ENCODE results near the gene PAQR9.
"Not testable (repeated sequence)": the region's sequence is repeated elsewhere in the genome, so short reads cannot be mapped to it uniquely, and the experiment has no call there.

PAQR9 gene

GRCh38 chr3:142963516-142964448 is at the start of gene PAQR9:
PAQR9 (minus strand) TSS chr3:142963674; CDS start chr3:142963336, 338 bp downstream.
- peak; percentile 54 for DNase-seq (ENCODE audit: low read depth, low spot score)

- no peak for DNase-seq (ENCODE audit: low read depth, low spot score)
Observed at GRCh38 chr3:143011705-143012104, 48.2 kb upstream of the PAQR9 start.

- DNase-seq (ENCODE audit: low read depth, low spot score), result no peak
Observed at GRCh38 chr3:143010024-143010423, 46.5 kb upstream of the PAQR9 start.

- DNase-seq (ENCODE audit: low read depth, low spot score), result no peak
Observed at GRCh38 chr3:143004823-143005222, 41.3 kb upstream of the PAQR9 start.

GRCh38 chr3:143002727-143003126 is 39.3 kb upstream of the PAQR9 start:
- no peak for DNase-seq (ENCODE audit: low read depth, low spot score)

- DNase-seq (ENCODE audit: low read depth, low spot score), result no peak
Observed at GRCh38 chr3:143002083-143002712, 38.7 kb upstream of the PAQR9 start.

GRCh38 chr3:143001369-143002082 is 38.1 kb upstream of the PAQR9 start, which contains the start of gene U2SURP:
U2SURP (plus strand) TSS chr3:143001570; CDS start chr3:143001629, 59 bp downstream.
- DNase-seq (ENCODE audit: low read depth, low spot score), result peak; percentile 99

- no peak for DNase-seq (ENCODE audit: low read depth, low spot score)
Observed at GRCh38 chr3:143001034-143001368, 37.5 kb upstream of the PAQR9 start.

GRCh38 chr3:143000528-143000927 is 37.1 kb upstream of the PAQR9 start:
- peak; percentile 63 for DNase-seq (ENCODE audit: low read depth, low spot score)

- DNase-seq (ENCODE audit: low read depth, low spot score), result no peak
Observed at GRCh38 chr3:142999881-143000280, 36.4 kb upstream of the PAQR9 start.

- DNase-seq (ENCODE audit: low read depth, low spot score), result no peak
Observed at GRCh38 chr3:142998439-142998838, 35.0 kb upstream of the PAQR9 start.

GRCh38 chr3:142997330-142997729 is 33.9 kb upstream of the PAQR9 start:
- no peak for DNase-seq (ENCODE audit: low read depth, low spot score)

GRCh38 chr3:142993958-142994442 is 30.5 kb upstream of the PAQR9 start:
- peak; percentile 59 for DNase-seq (ENCODE audit: low read depth, low spot score)

- no peak for DNase-seq (ENCODE audit: low read depth, low spot score)
Observed at GRCh38 chr3:142992323-142992722, 28.8 kb upstream of the PAQR9 start.

GRCh38 chr3:142990721-142991120 is 27.2 kb upstream of the PAQR9 start:
- no peak for DNase-seq (ENCODE audit: low read depth, low spot score)

GRCh38 chr3:142988826-142989225 is 25.4 kb upstream of the PAQR9 start:
- DNase-seq (ENCODE audit: low read depth, low spot score), result not testable (repeated sequence)

GRCh38 chr3:142988221-142988620 is 24.7 kb upstream of the PAQR9 start:
- not testable (repeated sequence) for DNase-seq (ENCODE audit: low read depth, low spot score)

- DNase-seq (ENCODE audit: low read depth, low spot score), result peak; percentile 84
Observed at GRCh38 chr3:142987707-142988106, 24.2 kb upstream of the PAQR9 start.

- DNase-seq (ENCODE audit: low read depth, low spot score), result no peak
Observed at GRCh38 chr3:142987080-142987700, 23.7 kb upstream of the PAQR9 start.

GRCh38 chr3:142984255-142984654 is 20.8 kb upstream of the PAQR9 start:
- no peak for DNase-seq (ENCODE audit: low read depth, low spot score)

- no peak for DNase-seq (ENCODE audit: low read depth, low spot score)
Observed at GRCh38 chr3:142983318-142983717, 19.8 kb upstream of the PAQR9 start.

Measured in ELF-1 (cell line).